Tibial nerve (tissue), 4 donors: ENCODE measurements around the gene VKORC1. TPM values are rescaled to one million over a fixed set of nuclear protein-coding genes. Genes with fewer than 3 reads are reported as not detected.
A peak's percentile ranks its signal among the peaks of the same experiment; 100 is the strongest.
"Not testable (repeated sequence)": the region's sequence is repeated elsewhere in the genome, so short reads cannot be mapped to it uniquely, and the experiment has no call there.

Experiments used
- DNase-seq, 2 donors: peaks; one replicate each; pipeline ENCODE4 v3.0.0-alpha.2; 2019; ENCODE audit warnings: low spot score in 2 of 2
- H3K27ac ChIP-seq, 4 donors: fragments of 200-600 bp; sonication (generic) in 3 of 4; one replicate each; pipeline ENCODE4 v1.5.1; 2017 to 2019; ENCODE audit warnings: mild to moderate bottlenecking in 1 of 4
- H3K27me3 ChIP-seq, 2 donors: fragments of 200-600 bp; sonication (generic) in 1 of 2; one replicate each; pipeline versions ENCODE4 v1.5.1 to v1.6.0; 2017 to 2019
- H3K36me3 ChIP-seq, 3 donors: fragments of 200-600 bp; sonication (generic); one replicate each; pipeline ENCODE4 v1.5.1; 2018 to 2019
- H3K4me1 ChIP-seq, 4 donors: fragments of 200-600 bp; sonication (generic) in 3 of 4; one replicate each; pipeline ENCODE4 v1.5.1; 2017 to 2019
- H3K4me3 ChIP-seq, 4 donors: fragments of 200-600 bp; sonication (generic) in 3 of 4; one replicate each; pipeline ENCODE4 v1.5.1; 2017 to 2019; ENCODE audit warnings: mild to moderate bottlenecking in 1 of 4, moderate library complexity in 1 of 4
- H3K9me3 ChIP-seq, 4 donors: fragments of 200-600 bp; sonication (generic) in 3 of 4; one replicate each; pipeline ENCODE4 v1.5.1; 2017 to 2019
- CTCF ChIP-seq, 5 experiments: fragments of 200-600 bp in 3 of 5; fragments of 450-650 bp in 2 of 5; sonication (generic) in 3 of 5; IDR thresholded peaks; one replicate each; pipeline ENCODE4 v1.5.1; 2016 to 2019; ENCODE audit warnings: antibody characterized with exemption in 5 of 5, mild to moderate bottlenecking in 3 of 5, moderate library complexity in 2 of 5
- EP300 ChIP-seq, 2 donors: sonication (generic); formaldehyde crosslinking; IDR thresholded peaks; one replicate each; pipeline ENCODE4 v1.6.1; 2017; ENCODE audit warnings: antibody characterized with exemption in 2 of 2, mild to moderate bottlenecking in 1 of 2
- POLR2A ChIP-seq, 2 donors: fragments of 450-650 bp; IDR thresholded peaks; one replicate each; pipeline ENCODE4 v1.6.1; 2017; ENCODE audit warnings: antibody characterized with exemption in 2 of 2, mild to moderate bottlenecking in 2 of 2, moderate library complexity in 2 of 2
- WGBS, 2 donors: methylation state at CpG; one replicate each; pipeline ENCODE4 v1.1.5; 2018; 5-methylcytosine and 5-hydroxymethylcytosine counted together
- total RNA-seq, 4 donors: library from RNA; depleted of rRNA; stranded (reverse); fragments of >200 nt; gene quantifications; one replicate each; pipeline ENCODE4 v1.1.0, GENCODE V29; 2016

Gene VKORC1
- total RNA-seq, 4 donors from 2014 or later: 114 to 180 (median 136) TPM

GRCh38 chr16:31106509-31107464 is 12.2 kb upstream of the VKORC1 start:
- peak overlapping the region in 1 of 4 donors; percentile 96 for H3K27ac ChIP-seq
- H3K27me3 ChIP-seq: no peaks in the 10 kb centered on the region
- no peak overlapping the region for H3K4me3 ChIP-seq
- peaks cover 0 to 30% (median 15%) of the 10 kb centered on the region in 4 donors for H3K4me1 ChIP-seq
- 89 to 94% methylated on average over 28 of the region's 28 CpGs for WGBS, 2 donors
- TF ChIP-seq POLR2A (IDR thresholded peaks at IDR 0.05): no peak
- TF ChIP-seq CTCF (IDR thresholded peaks at IDR 0.05): no peak
- no peak for TF ChIP-seq EP300 (IDR thresholded peaks at IDR 0.05)
- no peaks in the 10 kb centered on the region for H3K9me3 ChIP-seq
- DNase-seq: no peak
- H3K36me3 ChIP-seq: peaks cover 0 to 26% (median 0%) of the 10 kb centered on the region in 3 donors

- Histone ChIP-seq H3K9me3 (no peaks in the 10 kb centered on the region), H3K36me3 (peaks cover 0 to 15% (median 0%) of the 10 kb centered on the region in 3 donors), H3K27ac (peak overlapping the region; percentile 15 to 77 (median 42)), H3K4me3 (peak overlapping the region in 2 of 4 donors; percentile 25 to 30), H3K4me1 (peaks cover 0 to 30% (median 15%) of the 10 kb centered on the region in 4 donors), H3K27me3 (no peaks in the 10 kb centered on the region)
- no peak for TF ChIP-seq POLR2A (IDR thresholded peaks at IDR 0.05)
- TF ChIP-seq CTCF (IDR thresholded peaks at IDR 0.05): peak; percentile 84 to 92 (median 89)
- TF ChIP-seq EP300 (IDR thresholded peaks at IDR 0.05): peak in 1 of 2 donors; percentile 59
- 6 to 12% methylated on average over 33 of the region's 33 CpGs for WGBS, 2 donors
- DNase-seq: peak; percentile 80 to 90
Observed at GRCh38 chr16:31105677-31106213, 11.1 kb upstream of the VKORC1 start.

GRCh38 chr16:31100876-31101641 is 6.5 kb upstream of the VKORC1 start:
- not testable (repeated sequence) for H3K9me3 ChIP-seq, H3K4me1 ChIP-seq, H3K27me3 ChIP-seq, H3K27ac ChIP-seq, H3K36me3 ChIP-seq, H3K4me3 ChIP-seq, DNase-seq
- 67 to 74% methylated on average over 13 of the region's 13 CpGs for WGBS, 2 donors

- no peak for DNase-seq
- no peak for TF ChIP-seq EP300 (IDR thresholded peaks at IDR 0.05)
- TF ChIP-seq CTCF (IDR thresholded peaks at IDR 0.05): no peak
- no peak for TF ChIP-seq POLR2A (IDR thresholded peaks at IDR 0.05)
- H3K27me3 ChIP-seq: no peaks in the 10 kb centered on the region
- 44 to 67% methylated on average over 4 of the region's 4 CpGs for WGBS, 2 donors
- no peaks in the 10 kb centered on the region for H3K36me3 ChIP-seq
- H3K4me1 ChIP-seq: peaks cover 0 to 9% (median 0%) of the 10 kb centered on the region in 4 donors
- H3K9me3 ChIP-seq: peaks cover 0 to 8% (median 0%) of the 10 kb centered on the region in 4 donors
- no peak overlapping the region for H3K27ac ChIP-seq
- H3K4me3 ChIP-seq: no peak overlapping the region
Observed at GRCh38 chr16:31099860-31100638, 5.5 kb upstream of the VKORC1 start.

- DNase-seq: no peak
- H3K9me3 ChIP-seq: no peaks in the 10 kb centered on the region
- peak overlapping the region; percentile 58 to 89 (median 84) for H3K27ac ChIP-seq
- H3K27me3 ChIP-seq: no peaks in the 10 kb centered on the region
- 0 to 1% methylated on average over 20 of the region's 20 CpGs for WGBS, 2 donors
- H3K4me1 ChIP-seq: peaks cover 0 to 29% (median 11%) of the 10 kb centered on the region in 4 donors
- H3K4me3 ChIP-seq: peak overlapping the region; percentile 69 to 82 (median 76)
- TF ChIP-seq POLR2A (IDR thresholded peaks at IDR 0.05): no peak
- TF ChIP-seq CTCF (IDR thresholded peaks at IDR 0.05): no peak
- no peak for TF ChIP-seq EP300 (IDR thresholded peaks at IDR 0.05)
- peaks cover 0 to 27% (median 0%) of the 10 kb centered on the region in 3 donors for H3K36me3 ChIP-seq
Observed at GRCh38 chr16:31094088-31094423, 541 bp downstream of the VKORC1 start.
